A673 (cell line): ENCODE results near the gene SLMAP.

Experiments used
- EZH2 ChIP-seq: fragments of 200-600 bp; sonication (generic); IDR thresholded peaks from 2 replicates; pipeline ENCODE4 v1.6.1; 2017; ENCODE audit warnings: borderline replicate concordance, low read depth, mild to moderate bottlenecking, mixed read lengths, antibody characterized with exemption, low read length; ENCODE audit not compliant: poor library complexity, severe bottlenecking
- TF ChIP-seq, protein P1 (sequence below): fragments of 300-800, 200-600 bp; sonication (generic); conservative IDR thresholded peaks from 2 replicates; pipeline ENCODE4 v1.5.1; 2017; ENCODE audit warnings: low read depth, mild to moderate bottlenecking, antibody characterized with exemption, low read length, moderate library complexity, mixed read lengths

DNA sequence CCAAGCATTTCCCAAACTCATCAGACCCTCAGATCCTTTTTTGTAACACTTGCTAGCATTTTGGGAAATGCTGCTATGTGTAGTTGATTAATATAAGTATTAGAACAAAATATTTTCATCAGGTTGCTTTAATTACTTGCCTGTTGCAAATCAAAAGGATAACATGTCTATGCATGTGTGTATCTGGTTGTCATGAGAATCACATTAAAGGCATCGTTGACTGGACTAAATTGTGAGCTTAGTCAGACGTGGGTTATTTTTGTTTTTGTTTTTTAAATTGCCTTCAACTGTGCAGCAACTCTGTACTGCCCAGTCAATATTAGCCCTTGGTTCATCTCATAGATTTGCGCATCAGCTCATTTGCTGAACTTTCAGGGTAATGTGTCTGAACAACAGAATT, 81.6 kb downstream of the SLMAP start:
- TF ChIP-seq, protein P1, sequence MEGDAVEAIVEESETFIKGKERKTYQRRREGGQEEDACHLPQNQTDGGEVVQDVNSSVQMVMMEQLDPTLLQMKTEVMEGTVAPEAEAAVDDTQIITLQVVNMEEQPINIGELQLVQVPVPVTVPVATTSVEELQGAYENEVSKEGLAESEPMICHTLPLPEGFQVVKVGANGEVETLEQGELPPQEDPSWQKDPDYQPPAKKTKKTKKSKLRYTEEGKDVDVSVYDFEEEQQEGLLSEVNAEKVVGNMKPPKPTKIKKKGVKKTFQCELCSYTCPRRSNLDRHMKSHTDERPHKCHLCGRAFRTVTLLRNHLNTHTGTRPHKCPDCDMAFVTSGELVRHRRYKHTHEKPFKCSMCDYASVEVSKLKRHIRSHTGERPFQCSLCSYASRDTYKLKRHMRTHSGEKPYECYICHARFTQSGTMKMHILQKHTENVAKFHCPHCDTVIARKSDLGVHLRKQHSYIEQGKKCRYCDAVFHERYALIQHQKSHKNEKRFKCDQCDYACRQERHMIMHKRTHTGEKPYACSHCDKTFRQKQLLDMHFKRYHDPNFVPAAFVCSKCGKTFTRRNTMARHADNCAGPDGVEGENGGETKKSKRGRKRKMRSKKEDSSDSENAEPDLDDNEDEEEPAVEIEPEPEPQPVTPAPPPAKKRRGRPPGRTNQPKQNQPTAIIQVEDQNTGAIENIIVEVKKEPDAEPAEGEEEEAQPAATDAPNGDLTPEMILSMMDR, result no peak
- no peak for TF ChIP-seq EZH2
